H54 (cell line): Measurements from ENCODE around the gene TXNL4A.
"Not testable (repeated sequence)": the region's sequence is repeated elsewhere in the genome, so short reads cannot be mapped to it uniquely, and the experiment has no call there.

Experiments used
- DNase-seq: peaks from one replicate; pipeline ENCODE4 v3.0.0; 2011; ENCODE audit warnings: low spot score, mixed read lengths; ENCODE audit not compliant: insufficient read length
- FAIRE-seq: peaks from 3 replicates; lab custom pipeline; 2011; peaks lifted over from hg19 to GRCh38; lab: Jason Lieb, UNC
- POLR2A ChIP-seq: IDR thresholded peaks from 2 replicates; pipeline ENCODE4 v1.6.1; 2011; ENCODE audit warnings: low read depth, mild to moderate bottlenecking, low read length

TXNL4A gene, protein sequence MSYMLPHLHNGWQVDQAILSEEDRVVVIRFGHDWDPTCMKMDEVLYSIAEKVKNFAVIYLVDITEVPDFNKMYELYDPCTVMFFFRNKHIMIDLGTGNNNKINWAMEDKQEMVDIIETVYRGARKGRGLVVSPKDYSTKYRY

DNA sequence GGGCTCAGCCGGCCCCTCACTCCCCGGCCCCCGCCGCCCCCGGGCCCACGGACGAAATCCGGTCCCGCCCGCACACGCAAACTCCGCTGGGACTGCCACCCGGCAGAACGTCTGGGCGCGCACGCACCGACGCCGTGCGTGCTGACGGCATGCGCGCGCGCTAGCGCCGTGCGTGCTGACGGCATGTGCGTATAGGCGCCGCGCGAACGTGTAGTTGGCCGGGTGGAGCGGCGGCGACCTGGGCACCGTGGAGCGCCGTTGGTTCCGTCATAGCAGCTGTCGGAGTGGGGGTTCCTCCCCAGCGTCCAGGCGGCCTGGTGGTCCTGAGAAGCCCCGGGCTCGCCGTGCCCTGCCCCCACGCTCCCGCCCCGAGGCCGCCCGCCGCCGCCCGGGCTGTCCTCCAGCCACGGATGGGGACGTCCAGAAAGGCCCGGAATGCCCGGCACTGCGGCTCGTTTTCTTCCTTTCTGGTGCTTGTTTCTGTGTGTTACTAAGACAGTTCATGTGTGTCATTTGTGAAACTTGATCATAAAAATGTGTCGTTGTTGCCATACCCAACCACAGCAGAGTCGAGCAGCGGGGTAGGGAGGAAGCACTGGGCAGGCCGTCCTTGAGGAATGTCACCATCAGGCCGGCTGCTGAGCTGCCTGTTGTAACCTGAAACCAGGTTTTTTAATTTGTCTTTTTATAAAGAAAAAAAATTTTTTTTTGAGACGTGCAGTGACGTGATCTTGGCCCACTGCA, at the start of gene TXNL4A:
Gene TXNL4A (minus strand): TSS at position 113 of the 744 bp plus-strand sequence. CDS start 171 bp downstream, outside the sequence.
- DNase-seq: peak; percentile 30
- peak; percentile 83 for TF ChIP-seq POLR2A
- no peak for FAIRE-seq

DNA sequence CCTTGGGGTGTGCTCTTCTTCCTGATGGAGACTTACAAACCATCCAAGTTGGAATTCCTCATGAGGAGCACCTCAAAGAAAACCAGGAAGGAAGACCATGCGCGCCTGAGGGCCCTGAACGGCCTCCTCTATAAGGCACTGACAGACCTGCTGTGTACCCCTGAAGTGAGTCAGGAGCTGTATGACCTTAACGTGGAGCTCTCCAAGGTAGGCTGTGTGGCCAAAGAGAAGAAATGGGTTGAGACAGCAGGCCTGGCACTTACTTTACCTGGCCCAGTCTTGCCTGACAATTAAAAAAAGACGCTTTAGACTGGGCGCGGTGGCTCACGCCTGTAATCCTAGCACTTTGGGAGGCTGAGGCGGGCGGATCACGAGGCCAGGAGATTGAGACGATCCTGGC, 48.9 kb upstream of the TXNL4A start:
- no peak for TF ChIP-seq POLR2A

DNA sequence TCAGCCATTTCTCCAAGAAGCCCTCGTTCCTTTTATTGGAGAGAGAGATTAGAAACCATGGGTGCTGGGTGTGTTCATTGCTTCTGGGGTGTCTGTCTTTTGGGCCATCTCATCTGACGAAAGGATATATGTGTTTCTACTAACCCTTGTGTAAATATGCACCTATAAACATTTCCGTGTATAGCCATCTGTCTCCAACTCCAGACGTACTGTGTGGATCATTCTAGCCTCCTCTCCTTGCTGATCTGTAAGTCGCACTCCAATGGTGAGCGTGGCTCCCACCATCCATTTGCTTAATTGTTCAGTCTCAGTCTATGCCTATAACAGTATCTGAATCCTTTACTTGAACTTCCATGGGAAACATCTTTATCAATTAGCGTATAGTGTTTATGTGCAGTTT, 47.6 kb upstream of the TXNL4A start:
- DNase-seq (no peak), FAIRE-seq (no peak)
- no peak for TF ChIP-seq POLR2A

More for the DNA sequence above, 48.9 kb upstream of the TXNL4A start:
- DNase-seq (no peak), FAIRE-seq (no peak)

DNA sequence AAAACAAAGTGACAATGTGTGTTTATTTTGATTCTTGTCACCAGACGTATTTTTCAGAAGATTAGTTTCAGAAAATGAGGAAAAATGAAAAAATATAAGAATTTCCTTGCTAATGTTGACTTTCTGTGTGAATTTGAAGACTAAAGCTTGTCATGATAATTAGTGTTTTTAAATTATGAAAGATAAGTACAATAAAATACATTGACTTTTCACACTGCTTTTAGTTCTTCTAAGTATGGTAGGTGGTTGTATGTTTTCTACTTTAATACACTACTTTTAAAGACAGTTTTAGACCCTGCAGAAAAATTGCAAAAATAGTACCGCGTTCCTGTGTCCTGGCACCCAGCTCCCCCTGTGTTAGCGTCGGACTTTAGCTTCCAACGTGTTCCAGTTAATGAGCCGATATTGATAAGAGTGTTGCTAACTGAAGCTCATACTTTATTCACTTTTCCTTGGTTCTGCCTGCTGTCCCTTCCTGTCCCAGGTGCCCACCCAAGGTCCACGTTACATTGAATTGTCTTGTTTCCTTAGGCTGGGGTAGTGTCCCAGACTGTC, 46.6 kb upstream of the TXNL4A start:
- FAIRE-seq (no peak), DNase-seq (no peak)

DNA sequence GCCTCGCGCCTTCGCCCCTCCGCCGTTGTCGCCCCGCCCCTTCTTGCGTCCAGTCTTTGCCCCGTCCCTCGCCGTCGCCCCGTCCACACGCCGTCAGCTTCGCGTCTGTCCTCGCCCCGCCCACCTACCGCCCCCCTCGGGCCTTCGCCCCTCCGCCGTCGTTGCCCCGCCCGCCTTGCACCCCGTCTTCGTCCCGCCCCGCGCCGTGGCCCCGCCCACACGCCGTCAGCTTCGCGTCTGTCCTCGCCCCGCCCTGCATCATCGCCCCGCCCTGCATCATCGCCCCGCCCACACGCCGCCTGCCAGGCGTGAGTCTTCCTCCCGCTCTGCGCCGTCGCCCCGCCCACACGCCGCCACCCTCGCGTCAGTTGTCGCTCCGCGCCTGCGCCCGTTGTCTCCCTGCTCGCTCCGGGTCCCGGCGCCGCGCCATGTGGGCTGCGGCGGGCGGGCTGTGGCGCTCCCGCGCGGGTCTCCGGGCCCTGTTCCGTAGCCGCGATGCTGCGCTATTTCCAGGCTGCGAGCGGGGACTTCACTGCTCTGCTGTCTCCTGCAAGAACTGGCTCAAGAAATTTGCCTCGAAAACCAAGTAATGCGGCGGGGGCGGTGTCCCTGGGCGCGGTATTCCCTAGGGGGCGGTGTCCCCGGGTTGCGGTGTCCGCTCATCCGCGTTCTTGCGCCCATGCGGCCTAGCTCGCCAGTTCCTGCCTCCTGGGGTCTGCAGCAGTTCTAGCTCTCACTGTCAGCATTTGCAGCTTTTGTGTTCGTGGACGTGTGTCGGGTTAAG, 45.9 kb upstream of the TXNL4A start, which contains the start of gene RBFA:
Gene RBFA (plus strand): TSS at position 367 of the 784 bp plus-strand sequence. CDS start 62 bp downstream, at position 429.
- FAIRE-seq (no peak), DNase-seq (peak; percentile 52)
- TF ChIP-seq POLR2A: peak; percentile 60

More for the DNA sequence above, 46.6 kb upstream of the TXNL4A start:
- TF ChIP-seq POLR2A: no peak

DNA sequence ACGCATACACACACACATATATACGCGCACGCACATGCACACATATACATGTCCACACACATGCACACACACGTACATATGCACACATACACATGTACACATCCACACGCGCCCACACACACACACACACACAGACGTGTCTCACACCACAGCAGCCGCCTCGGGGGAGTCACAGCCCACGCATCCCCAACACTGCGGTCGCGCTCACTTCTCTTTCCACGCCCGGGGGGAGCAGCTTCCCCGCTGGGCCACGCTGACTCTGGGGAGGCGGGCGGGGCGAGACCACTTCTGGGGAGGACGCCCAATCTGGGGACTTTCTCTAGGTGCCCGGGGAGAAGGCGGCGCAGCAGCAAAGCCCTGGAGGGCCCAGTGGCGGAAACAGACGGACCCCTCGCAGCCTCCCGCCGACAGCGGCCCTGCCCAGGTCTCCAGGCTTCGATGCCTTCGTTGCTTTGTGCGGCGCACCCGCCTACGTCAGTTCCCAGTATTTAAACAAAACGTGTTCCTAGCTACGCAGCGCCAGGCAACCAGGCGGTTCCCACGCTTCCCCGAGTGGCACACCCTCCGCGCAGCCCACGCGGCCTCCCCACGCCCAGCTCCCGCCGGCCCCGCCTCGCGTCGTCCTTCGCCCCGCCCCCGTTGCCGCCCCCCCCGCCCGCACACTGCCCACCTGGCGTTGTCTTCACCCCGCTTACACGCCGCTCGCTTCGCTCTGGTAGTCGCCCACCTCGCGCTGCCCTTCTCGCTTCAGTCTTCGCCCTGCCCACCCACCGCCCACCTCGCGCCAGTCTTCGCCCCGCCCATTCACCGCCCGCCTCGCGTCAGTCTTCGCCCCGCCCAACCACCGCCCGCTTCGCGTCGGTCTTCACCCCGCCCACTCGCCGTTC, 45.1 kb upstream of the TXNL4A start:
- TF ChIP-seq POLR2A: no peak
- FAIRE-seq (no peak), DNase-seq (peak; percentile 37)

DNA sequence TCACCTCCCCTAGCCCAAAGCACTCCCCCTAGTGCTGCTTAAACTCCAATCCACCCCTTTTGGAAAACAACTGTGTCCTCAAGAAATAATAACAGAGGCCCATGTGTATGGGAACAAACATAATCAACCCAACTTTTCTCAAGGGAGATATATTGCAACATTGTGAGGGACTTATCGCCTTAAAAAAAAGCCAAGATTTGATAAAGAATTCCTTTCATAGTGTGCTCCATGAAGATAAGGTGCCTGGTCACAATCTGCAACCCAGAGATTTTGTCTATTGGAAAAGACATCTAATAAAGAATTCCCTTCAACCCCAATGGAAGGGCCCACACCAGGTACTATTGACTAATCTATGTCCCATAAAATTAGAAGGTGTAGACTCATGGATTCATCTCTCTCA, 41.3 kb upstream of the TXNL4A start:
- no peak for FAIRE-seq
- TF ChIP-seq POLR2A: no peak
- DNase-seq: no peak

DNA sequence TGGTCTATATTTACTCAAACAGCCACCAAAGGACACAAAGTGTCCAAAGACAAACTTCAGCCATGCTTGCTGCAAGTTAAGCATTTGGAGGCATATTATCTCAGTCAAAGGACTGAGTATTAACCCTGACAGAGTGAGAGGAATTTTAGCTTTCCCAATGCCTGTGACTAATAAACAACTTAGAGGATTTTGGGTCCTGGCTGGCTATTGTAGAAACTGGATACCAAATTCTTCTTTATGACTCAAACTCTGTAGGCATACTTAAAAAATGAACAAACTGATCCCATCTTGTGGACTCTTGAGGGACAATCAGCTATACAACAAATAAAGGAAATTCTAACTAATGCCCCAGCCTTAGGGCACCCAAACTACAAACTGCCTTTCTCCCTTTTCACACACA, 39.4 kb upstream of the TXNL4A start:
- DNase-seq, FAIRE-seq: not testable (repeated sequence)

DNA sequence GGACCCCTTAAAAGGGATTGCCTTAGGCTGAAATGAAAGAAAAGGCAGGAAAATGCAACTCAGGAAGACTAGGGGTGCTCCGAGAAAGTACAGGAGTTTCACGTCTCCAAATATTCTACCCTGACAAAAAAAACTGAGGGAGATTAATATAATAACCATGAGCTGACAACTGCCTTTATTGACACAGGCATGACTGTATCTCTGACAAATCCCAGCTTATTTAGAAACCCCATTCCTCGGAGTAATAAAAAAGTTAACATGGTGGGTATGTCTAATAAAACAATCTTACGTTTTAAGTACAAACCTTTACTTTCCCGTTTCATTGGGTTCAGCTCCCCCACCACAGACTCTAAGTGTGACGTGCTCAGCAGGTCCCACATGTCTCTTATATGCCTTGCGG, 38.0 kb upstream of the TXNL4A start:
- no peak for TF ChIP-seq POLR2A
- no peak for DNase-seq
- FAIRE-seq: no peak

DNA sequence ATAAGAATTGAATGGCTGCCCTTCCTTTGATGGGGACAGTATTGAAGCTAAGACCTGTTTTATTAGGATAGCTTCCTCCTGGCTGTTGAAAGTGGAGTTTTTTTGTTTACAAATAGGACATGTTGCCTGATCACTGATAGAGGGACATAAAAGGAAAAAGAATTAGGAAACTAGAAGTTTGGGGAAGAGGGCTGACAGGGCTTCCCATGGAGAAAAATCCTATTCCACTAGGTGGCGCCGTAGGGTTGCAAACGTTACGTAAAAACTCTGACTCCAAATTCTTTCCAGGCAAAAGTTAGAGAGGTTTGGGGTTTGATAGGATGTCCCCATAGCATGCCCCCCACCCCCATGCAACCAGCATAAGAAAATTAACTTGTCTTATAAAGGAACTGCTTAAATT, 34.8 kb upstream of the TXNL4A start:
- TF ChIP-seq POLR2A: no peak
- no peak for FAIRE-seq
- no peak for DNase-seq

DNA sequence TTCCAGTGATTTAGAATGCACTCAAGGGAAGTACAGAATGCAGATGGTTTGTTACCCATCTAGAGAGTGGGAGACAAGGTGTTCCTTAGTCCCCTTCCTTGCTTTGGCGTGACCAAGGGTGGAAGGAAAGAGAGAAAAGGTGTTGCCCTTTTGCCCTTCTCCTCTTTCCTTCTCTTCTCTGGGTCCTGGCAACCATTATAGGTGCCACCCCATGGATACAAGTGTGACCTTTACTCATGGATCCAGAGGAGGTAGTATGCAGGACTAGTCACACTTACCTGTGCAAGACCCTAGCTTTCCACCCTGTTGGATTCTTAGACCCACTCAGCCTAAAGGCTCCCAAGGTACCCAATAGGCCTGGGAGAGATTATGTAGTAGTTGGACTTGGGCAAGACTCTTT, 34.2 kb upstream of the TXNL4A start:
- TF ChIP-seq POLR2A: no peak
- FAIRE-seq: no peak
- no peak for DNase-seq

DNA sequence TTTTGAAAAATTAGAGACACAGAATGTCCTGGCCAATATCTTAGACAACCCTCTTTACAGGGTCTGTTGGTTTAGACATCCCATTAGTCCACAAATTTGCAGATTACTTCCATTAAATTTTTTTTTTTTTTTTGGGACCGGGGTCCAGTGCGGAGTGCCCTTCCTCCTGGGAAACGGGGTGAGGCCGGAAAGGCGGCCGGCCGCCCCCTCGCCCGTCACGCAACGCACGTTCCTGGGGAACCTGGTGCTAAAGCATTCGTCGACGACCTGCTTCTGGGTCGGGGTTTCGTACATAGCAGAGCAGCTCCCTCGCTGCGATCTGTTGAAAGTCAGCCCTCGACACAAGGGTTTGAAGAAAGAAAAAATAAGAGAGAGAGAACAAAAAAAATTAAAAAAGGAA, 24.4 kb upstream of the TXNL4A start:
- TF ChIP-seq POLR2A: no peak
- DNase-seq (no peak), FAIRE-seq (no peak)

DNA sequence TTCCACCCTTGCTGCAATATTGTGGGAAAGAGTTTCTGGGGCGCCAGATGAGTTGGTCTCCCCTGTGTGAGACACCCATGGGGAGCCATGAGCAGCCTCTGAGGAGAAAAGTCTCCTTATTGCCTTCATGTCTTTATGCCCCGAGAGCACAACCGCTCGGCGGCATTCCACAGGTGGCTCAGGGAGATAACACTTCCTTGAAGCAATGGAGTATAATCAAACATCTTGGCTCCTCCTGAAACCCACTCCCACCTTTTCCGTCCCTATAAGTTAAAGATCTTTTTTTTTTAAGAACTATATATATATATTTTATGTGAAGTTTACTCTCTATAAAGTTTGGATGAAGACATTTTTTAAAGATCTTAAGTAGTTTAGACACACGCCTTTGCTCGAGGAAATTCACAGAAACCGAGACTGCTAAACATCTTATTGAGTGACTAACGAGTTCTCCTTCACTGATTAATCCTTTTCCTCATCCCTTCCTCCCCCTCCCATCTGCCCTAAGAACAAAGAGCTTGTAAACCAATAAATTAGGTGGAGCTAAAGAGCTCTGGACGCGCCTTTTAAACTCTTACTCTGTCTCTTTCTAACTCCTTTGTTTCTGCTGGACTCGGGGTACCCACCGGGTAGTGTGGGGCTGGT, 23.3 kb upstream of the TXNL4A start:
- not testable (repeated sequence) for FAIRE-seq, DNase-seq
